ENCODE measurements around the gene OTOGL. TPM values are rescaled to one million over a fixed set of nuclear protein-coding genes. Genes with fewer than 3 reads are reported as not detected.

The OTOGL gene
- polyA plus RNA-seq (2012; ENCODE audit: insufficient read length, low read depth): 0.09 TPM

DNA sequence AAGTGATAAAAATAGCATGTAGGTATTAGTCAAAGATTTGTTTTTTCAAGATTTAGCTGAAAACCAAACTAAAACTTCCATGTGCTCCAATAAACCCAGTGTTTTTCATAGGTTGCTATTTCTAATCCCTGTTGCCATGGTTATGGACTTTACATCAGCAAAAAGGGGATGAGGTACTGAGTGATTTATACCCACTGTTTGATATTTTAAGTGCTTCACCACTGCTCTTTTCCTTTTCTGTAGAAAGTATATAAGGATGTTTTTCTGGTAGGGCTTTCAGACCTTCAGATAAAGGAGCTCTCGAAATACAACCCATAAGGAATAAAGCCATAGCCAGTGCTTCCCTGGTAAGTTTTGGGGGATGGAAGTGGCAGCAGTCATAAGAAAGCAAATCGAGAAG lies at the start of gene OTOGL:
Gene OTOGL, plus strand, starts transcription at position 279 of the 400 bp plus-strand sequence. CDS start 109,895 bp downstream, outside the sequence.
- no peak for TF ChIP-seq TAF1 (IDR thresholded peaks at IDR 0.05; ENCODE audit: borderline replicate concordance, insufficient read depth, low read length)
- TF ChIP-seq FOXP2 (optimal IDR thresholded peaks at IDR 0.05; ENCODE audit: borderline replicate concordance, extremely low read depth, extremely low read length, insufficient read depth): no peak
- TF ChIP-seq SIN3A (IDR thresholded peaks at IDR 0.05; ENCODE audit: borderline replicate concordance, insufficient read depth, low read length): no peak
- no peak for TF ChIP-seq POLR2AphosphoS5 (IDR thresholded peaks at IDR 0.05; ENCODE audit: low read depth, low read length)
- no peak for TF ChIP-seq REST (IDR thresholded peaks at IDR 0.05; ENCODE audit: insufficient read depth in 1 of 2, low read depth in 2 of 2, low read length in 2 of 2)

GRCh38 chr12:80050236-80050635 lies 49.1 kb upstream of the OTOGL start:
- no peak for TF ChIP-seq REST (IDR thresholded peaks at IDR 0.05; ENCODE audit: insufficient read depth in 1 of 2, low read depth in 2 of 2, low read length in 2 of 2)
- TF ChIP-seq FOXP2 (optimal IDR thresholded peaks at IDR 0.05; ENCODE audit: borderline replicate concordance, extremely low read depth, extremely low read length, insufficient read depth): no peak
- TF ChIP-seq SIN3A (IDR thresholded peaks at IDR 0.05; ENCODE audit: borderline replicate concordance, insufficient read depth, low read length): no peak
- no peak for TF ChIP-seq POLR2AphosphoS5 (IDR thresholded peaks at IDR 0.05; ENCODE audit: low read depth, low read length)
- TF ChIP-seq TAF1 (IDR thresholded peaks at IDR 0.05; ENCODE audit: borderline replicate concordance, insufficient read depth, low read length): no peak

GRCh38 chr12:80053051-80053790 lies 46.1 kb upstream of the OTOGL start:
- TF ChIP-seq POLR2AphosphoS5 (IDR thresholded peaks at IDR 0.05; ENCODE audit: low read depth, low read length): no peak
- no peak for TF ChIP-seq TAF1 (IDR thresholded peaks at IDR 0.05; ENCODE audit: borderline replicate concordance, insufficient read depth, low read length)
- no peak for TF ChIP-seq REST (IDR thresholded peaks at IDR 0.05; ENCODE audit: insufficient read depth in 1 of 2, low read depth in 2 of 2, low read length in 2 of 2)

DNA sequence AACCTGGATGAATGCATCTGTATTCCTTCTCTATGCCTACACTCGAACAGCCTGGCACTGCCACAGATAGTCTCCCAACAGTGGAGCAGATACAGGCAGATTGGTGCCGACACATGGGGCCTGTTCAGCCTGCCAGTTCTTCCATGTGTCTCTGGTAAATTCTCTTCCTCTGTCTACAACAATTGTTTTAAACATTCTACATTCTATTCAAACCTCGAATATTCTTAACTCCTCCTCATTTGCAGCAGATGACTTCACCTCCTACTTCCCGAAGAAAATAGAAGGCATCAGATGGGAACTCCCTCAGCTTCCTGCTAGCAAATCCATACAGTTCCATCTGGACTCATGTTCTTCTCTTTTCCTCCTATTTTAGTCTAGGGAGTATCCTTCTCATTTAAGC lies 43.1 kb upstream of the OTOGL start:
- TF ChIP-seq FOXP2 (optimal IDR thresholded peaks at IDR 0.05; ENCODE audit: borderline replicate concordance, extremely low read depth, extremely low read length, insufficient read depth) (no peak), REST (IDR thresholded peaks at IDR 0.05; ENCODE audit: insufficient read depth in 1 of 2, low read depth in 2 of 2, low read length in 2 of 2) (no peak), POLR2AphosphoS5 (IDR thresholded peaks at IDR 0.05; ENCODE audit: low read depth, low read length) (no peak), SIN3A (IDR thresholded peaks at IDR 0.05; ENCODE audit: borderline replicate concordance, insufficient read depth, low read length) (no peak), TAF1 (IDR thresholded peaks at IDR 0.05; ENCODE audit: borderline replicate concordance, insufficient read depth, low read length) (no peak)
